Mesenchymal stem cell (in vitro differentiated cells and primary cell): ENCODE results near the gene ELMO3.

Experiments
- DNase-seq: peaks from one replicate; pipeline ENCODE4 v3.0.0-alpha.2; 2013
- H2AFZ ChIP-seq: one replicate; pipeline ENCODE4 v1.6.1; 2013; ENCODE audit warnings: low read depth, mild to moderate bottlenecking, control low read depth, inconsistent platforms, low read length, moderate library complexity
- H2AK5ac ChIP-seq: 2 replicates; pipeline ENCODE4 v1.6.1; 2013; ENCODE audit warnings: low read length, moderate library complexity, mild to moderate bottlenecking, inconsistent platforms; ENCODE audit not compliant: severe bottlenecking
- H2BK120ac ChIP-seq: one replicate; pipeline ENCODE4 v1.6.1; 2013; ENCODE audit warnings: low read depth, mild to moderate bottlenecking, inconsistent platforms, low read length, moderate library complexity
- H2BK12ac ChIP-seq, 2 experiments: one replicate each; pipeline ENCODE4 v1.6.1; 2013; ENCODE audit warnings: inconsistent platforms in 2 of 2, low read length in 2 of 2, mild to moderate bottlenecking in 2 of 2, moderate library complexity in 2 of 2, control low read depth in 1 of 2
- H2BK15ac ChIP-seq: one replicate; pipeline ENCODE4 v1.6.1; 2013; ENCODE audit warnings: mild to moderate bottlenecking, low read depth, inconsistent platforms; ENCODE audit not compliant: poor library complexity, severe bottlenecking
- H2BK5ac ChIP-seq: 2 replicates; pipeline ENCODE4 v1.6.1; 2013; ENCODE audit warnings: low read depth, mild to moderate bottlenecking, low read length, control low read depth, inconsistent platforms; ENCODE audit not compliant: poor library complexity, severe bottlenecking
- H3K14ac ChIP-seq, 2 experiments: one replicate each; pipeline ENCODE4 v1.6.1; 2013; ENCODE audit warnings: inconsistent platforms in 2 of 2, low read length in 2 of 2, control low read depth in 1 of 2, mild to moderate bottlenecking in 1 of 2, moderate library complexity in 1 of 2
- H3K18ac ChIP-seq, 2 experiments: one replicate each; pipeline ENCODE4 v1.6.1; 2013; ENCODE audit warnings: inconsistent platforms in 2 of 2, low read length in 2 of 2, control low read depth in 1 of 2, low read depth in 1 of 2, mild to moderate bottlenecking in 1 of 2
- H3K23ac ChIP-seq, 2 experiments: one replicate each; pipeline ENCODE4 v1.6.1; 2013; ENCODE audit warnings: inconsistent platforms in 2 of 2, low read length in 2 of 2, mild to moderate bottlenecking in 2 of 2, moderate library complexity in 2 of 2, control low read depth in 1 of 2
- H3K27ac ChIP-seq: 2 replicates; pipeline ENCODE4 v1.5.1; 2013; ENCODE audit warnings: mild to moderate bottlenecking, moderate library complexity, low read length, control low read depth, inconsistent platforms; ENCODE audit not compliant: poor library complexity, severe bottlenecking
- H3K27me3 ChIP-seq, 2 experiments: 2 replicates each; pipeline versions ENCODE4 v1.6.1 to v1.7.0; 2013; ENCODE audit warnings: low read length in 2 of 2, mild to moderate bottlenecking in 2 of 2, moderate library complexity in 2 of 2, control low read depth in 1 of 2, inconsistent platforms in 1 of 2; ENCODE audit not compliant: control insufficient read depth in 1 of 2, insufficient read depth in 1 of 2
- H3K36me3 ChIP-seq, 2 experiments: 2 replicates each; pipeline versions ENCODE4 v1.6.1 to v1.7.0; 2013; ENCODE audit warnings: low read length in 2 of 2, control low read depth in 1 of 2, inconsistent platforms in 1 of 2, low read depth in 1 of 2, mild to moderate bottlenecking in 1 of 2; ENCODE audit not compliant: insufficient read depth in 2 of 2, control insufficient read depth in 1 of 2
- H3K4ac ChIP-seq, 2 experiments: one replicate each; pipeline ENCODE4 v1.6.1; 2013; ENCODE audit warnings: inconsistent platforms in 2 of 2, low read length in 2 of 2, mild to moderate bottlenecking in 2 of 2, moderate library complexity in 2 of 2, control low read depth in 1 of 2, low read depth in 1 of 2
- H3K4me1 ChIP-seq: 2 replicates; pipeline ENCODE4 v1.6.1; 2013; ENCODE audit warnings: low read depth, low read length, control low read depth; ENCODE audit not compliant: control insufficient read depth, insufficient read depth
- H3K4me2 ChIP-seq: 2 replicates; pipeline ENCODE4 v1.6.1; 2013; ENCODE audit warnings: low read length, mild to moderate bottlenecking, inconsistent platforms; ENCODE audit not compliant: poor library complexity, severe bottlenecking
- H3K4me3 ChIP-seq, 2 experiments: 2 replicates each; pipeline versions ENCODE4 v1.5.1 to v1.7.0; 2013; ENCODE audit warnings: low read length in 2 of 2, mild to moderate bottlenecking in 2 of 2, control low read depth in 1 of 2, low read depth in 1 of 2; ENCODE audit not compliant: insufficient read depth in 1 of 2
- H3K79me1 ChIP-seq: replicated peaks from 2 replicates; pipeline ENCODE4 v1.6.1; 2013; ENCODE audit warnings: mild to moderate bottlenecking, control low read depth, low read length, inconsistent platforms; ENCODE audit not compliant: poor library complexity, severe bottlenecking
- H3K9ac ChIP-seq: 2 replicates; pipeline ENCODE4 v1.7.0; 2013; ENCODE audit warnings: mild to moderate bottlenecking, low read length, moderate library complexity
- H3K9me3 ChIP-seq: 2 replicates; pipeline ENCODE4 v1.7.0; 2013; ENCODE audit warnings: mild to moderate bottlenecking, low read length; ENCODE audit not compliant: control insufficient read depth
- H4K8ac ChIP-seq: one replicate; pipeline ENCODE4 v1.6.1; 2013; ENCODE audit warnings: inconsistent platforms, mild to moderate bottlenecking, low read length, moderate library complexity
- H4K91ac ChIP-seq: one replicate; pipeline ENCODE4 v1.6.1; 2013; ENCODE audit warnings: mild to moderate bottlenecking, low read length, inconsistent platforms
- WGBS: methylation state at CpG from one replicate; pipeline ENCODE4 v1.1.7; 2013; ENCODE audit warnings: mixed read lengths; 5-methylcytosine and 5-hydroxymethylcytosine counted together

The ELMO3 gene

DNA sequence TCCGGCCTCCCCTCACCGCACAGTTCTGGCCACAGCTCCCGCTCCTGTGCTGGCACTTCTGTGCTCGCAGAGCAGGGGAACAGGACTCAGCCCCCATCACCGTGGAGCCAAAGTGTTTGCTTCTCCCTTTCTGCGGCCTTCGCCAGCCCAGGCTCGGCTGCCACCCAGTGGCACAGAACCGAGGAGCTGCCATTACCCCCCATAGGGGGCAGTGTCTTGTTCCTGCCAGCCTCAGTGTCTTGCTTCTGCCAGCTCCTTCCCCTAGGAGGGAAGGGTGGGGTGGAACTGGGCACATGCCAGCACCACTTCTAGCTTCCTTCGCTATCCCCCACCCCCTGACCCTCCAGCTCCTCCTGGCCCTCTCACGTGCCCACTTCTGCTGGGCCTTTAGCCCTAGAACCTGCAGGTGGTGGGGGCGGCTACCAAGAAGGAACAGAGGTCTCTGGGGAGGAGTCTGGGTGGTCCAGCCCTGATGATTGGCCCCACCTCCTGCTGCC is 645 bp upstream of the ELMO3 start:
- Histone ChIP-seq H3K4me1 (peaks cover 22% of the 10 kb centered on the region), H2BK15ac (no peak overlapping the region), H3K4me2 (no peak overlapping the region), H3K27me3 (no peaks in the 10 kb centered on the region), H3K27ac (no peak overlapping the region), H2AK5ac (no peak overlapping the region), H4K91ac (peak overlapping the region; percentile 18), H3K36me3 (peaks cover 58 to 96% of the 10 kb centered on the region in 2 experiments), H2BK5ac (no peak overlapping the region), H3K9ac (peak overlapping the region; percentile 25), H2BK12ac (no peak overlapping the region), H2AFZ (no peak overlapping the region), H3K79me1 (peaks cover 37% of the 10 kb centered on the region), H2BK120ac (no peak overlapping the region), H3K9me3 (no peaks in the 10 kb centered on the region), H3K23ac (no peak overlapping the region), H4K8ac (peak overlapping the region; percentile 39), H3K4ac (peak overlapping the region in 1 of 2 experiments; percentile 41), H3K4me3 (no peak overlapping the region), H3K18ac (no peak overlapping the region), H3K14ac (no peak overlapping the region)
- DNase-seq, result peak; percentile 43
- WGBS, result 94% methylated on average over 10 of the region's 12 CpGs

GRCh38 chr16:67199808-67200198 is 872 bp downstream of the ELMO3 start:
- H2BK120ac ChIP-seq, result no peak overlapping the region
- H3K14ac ChIP-seq, result no peak overlapping the region
- no peak overlapping the region for H4K91ac ChIP-seq
- no peak overlapping the region for H3K4me2 ChIP-seq
- no peak overlapping the region for H2BK5ac ChIP-seq
- H3K9ac ChIP-seq, result no peak overlapping the region
- no peak overlapping the region for H3K23ac ChIP-seq
- no peak overlapping the region for H2BK15ac ChIP-seq
- H2AK5ac ChIP-seq, result no peak overlapping the region
- WGBS, result 62% methylated on average over 16 of the region's 22 CpGs
- H3K79me1 ChIP-seq, result peaks cover 27% of the 10 kb centered on the region
- H3K4ac ChIP-seq, result no peak overlapping the region
- H2AFZ ChIP-seq, result no peak overlapping the region
- H3K27me3 ChIP-seq, result no peaks in the 10 kb centered on the region
- no peak overlapping the region for H3K4me3 ChIP-seq
- no peak overlapping the region for H2BK12ac ChIP-seq
- H4K8ac ChIP-seq, result peak overlapping the region; percentile 29
- H3K36me3 ChIP-seq, result peaks cover 43 to 96% of the 10 kb centered on the region in 2 experiments
- DNase-seq, result no peak
- H3K9me3 ChIP-seq, result no peaks in the 10 kb centered on the region
- no peak overlapping the region for H3K18ac ChIP-seq
- peaks cover 19% of the 10 kb centered on the region for H3K4me1 ChIP-seq
- no peak overlapping the region for H3K27ac ChIP-seq

- no peak overlapping the region for H2BK5ac ChIP-seq
- no peak overlapping the region for H2BK12ac ChIP-seq
- no peak overlapping the region for H3K14ac ChIP-seq
- no peak overlapping the region for H2BK120ac ChIP-seq
- no peak overlapping the region for H2BK15ac ChIP-seq
- H3K27me3 ChIP-seq, result no peaks in the 10 kb centered on the region
- H3K18ac ChIP-seq, result no peak overlapping the region
- H3K9me3 ChIP-seq, result no peaks in the 10 kb centered on the region
- peaks cover 36 to 90% of the 10 kb centered on the region in 2 experiments for H3K36me3 ChIP-seq
- no peak overlapping the region for H3K4me3 ChIP-seq
- H3K4me2 ChIP-seq, result no peak overlapping the region
- no peak overlapping the region for H2AK5ac ChIP-seq
- no peak for DNase-seq
- H3K23ac ChIP-seq, result no peak overlapping the region
- peak overlapping the region; percentile 70 for H4K91ac ChIP-seq
- H3K27ac ChIP-seq, result no peak overlapping the region
- H2AFZ ChIP-seq, result no peak overlapping the region
- peaks cover 23% of the 10 kb centered on the region for H3K79me1 ChIP-seq
- peaks cover 19% of the 10 kb centered on the region for H3K4me1 ChIP-seq
- 98% methylated on average over 8 of the region's 8 CpGs for WGBS
- H3K9ac ChIP-seq, result no peak overlapping the region
- no peak overlapping the region for H3K4ac ChIP-seq
- H4K8ac ChIP-seq, result no peak overlapping the region
These were observed 1.6 kb downstream of the ELMO3 start for GRCh38 chr16:67200491-67200890.

- Histone ChIP-seq H2BK120ac (no peak overlapping the region), H3K14ac (no peak overlapping the region), H2BK15ac (no peak overlapping the region), H4K8ac (no peak overlapping the region), H2AK5ac (no peak overlapping the region), H3K36me3 (peaks cover 24 to 78% of the 10 kb centered on the region in 2 experiments), H3K23ac (no peak overlapping the region), H3K27ac (no peak overlapping the region), H3K27me3 (no peaks in the 10 kb centered on the region), H3K4me1 (peaks cover 20% of the 10 kb centered on the region), H2BK12ac (no peak overlapping the region), H2AFZ (no peak overlapping the region), H3K9ac (no peak overlapping the region), H3K9me3 (no peaks in the 10 kb centered on the region), H2BK5ac (no peak overlapping the region), H3K4me2 (no peak overlapping the region), H3K18ac (no peak overlapping the region), H4K91ac (no peak overlapping the region), H3K4me3 (no peak overlapping the region), H3K4ac (peak overlapping the region in 1 of 2 experiments; percentile 2), H3K79me1 (peaks cover 14% of the 10 kb centered on the region)
- no peak for DNase-seq
- 96% methylated on average over 39 of the region's 40 CpGs for WGBS
These were observed 2.7 kb downstream of the ELMO3 start for GRCh38 chr16:67201411-67202345.
